KOPT-K1 (cell line): ENCODE data around the gene CYFIP2.

Source experiments
- H3K27ac ChIP-seq: fragments of 200-600 bp; sonication (generic); 2 replicates; pipeline ENCODE4 v1.5.1; 2016; ENCODE audit warnings: antibody characterized with exemption, mild to moderate bottlenecking, low read depth, low read length; ENCODE audit not compliant: poor library complexity, severe bottlenecking
- H3K36me3 ChIP-seq: fragments of 200-600 bp; sonication (generic); 2 replicates; pipeline ENCODE4 v1.5.1; 2017; ENCODE audit warnings: antibody characterized with exemption, mild to moderate bottlenecking, low read length, moderate library complexity; ENCODE audit not compliant: insufficient read depth
- H3K9me3 ChIP-seq: fragments of 200-600 bp; sonication (generic); 2 replicates; pipeline ENCODE4 v1.5.1; 2017; ENCODE audit warnings: antibody characterized with exemption, low read length, mild to moderate bottlenecking; ENCODE audit not compliant: insufficient read depth, poor library complexity, severe bottlenecking

Gene CYFIP2

GRCh38 chr5:157289164-157289819, 23.4 kb downstream of the CYFIP2 start:
- no peaks in the 10 kb centered on the region for H3K9me3 ChIP-seq
- H3K27ac ChIP-seq, result no peak overlapping the region
- H3K36me3 ChIP-seq, result peaks cover 95% of the 10 kb centered on the region

- H3K27ac ChIP-seq, result no peak overlapping the region
- peaks cover 96% of the 10 kb centered on the region for H3K36me3 ChIP-seq
- H3K9me3 ChIP-seq, result no peaks in the 10 kb centered on the region
These were observed 24.4 kb downstream of the CYFIP2 start for GRCh38 chr5:157290156-157290980.

GRCh38 chr5:157290981-157291711, 25.2 kb downstream of the CYFIP2 start:
- Histone ChIP-seq H3K27ac (no peak overlapping the region), H3K36me3 (peaks cover 98% of the 10 kb centered on the region), H3K9me3 (no peaks in the 10 kb centered on the region)

GRCh38 chr5:157292599-157292998, 26.7 kb downstream of the CYFIP2 start:
- H3K36me3 ChIP-seq, result peaks cover 100% of the 10 kb centered on the region

GRCh38 chr5:157294407-157295091, 28.6 kb downstream of the CYFIP2 start:
- peaks cover 100% of the 10 kb centered on the region for H3K36me3 ChIP-seq
- H3K27ac ChIP-seq, result no peak overlapping the region
- H3K9me3 ChIP-seq, result no peaks in the 10 kb centered on the region

More at GRCh38 chr5:157292599-157292998, 26.7 kb downstream of the CYFIP2 start:
- Histone ChIP-seq H3K9me3 (no peaks in the 10 kb centered on the region), H3K27ac (no peak overlapping the region)

GRCh38 chr5:157295247-157295646, 29.3 kb downstream of the CYFIP2 start:
- Histone ChIP-seq H3K36me3 (peaks cover 100% of the 10 kb centered on the region), H3K27ac (no peak overlapping the region), H3K9me3 (no peaks in the 10 kb centered on the region)

- Histone ChIP-seq H3K36me3 (peaks cover 100% of the 10 kb centered on the region), H3K27ac (no peak overlapping the region), H3K9me3 (no peaks in the 10 kb centered on the region)
These were observed 34.6 kb downstream of the CYFIP2 start for GRCh38 chr5:157300564-157300963.

- H3K27ac ChIP-seq, result no peak overlapping the region
- peaks cover 100% of the 10 kb centered on the region for H3K36me3 ChIP-seq
- H3K9me3 ChIP-seq, result peaks cover 2% of the 10 kb centered on the region
These were observed 35.1 kb downstream of the CYFIP2 start for GRCh38 chr5:157301066-157301465.

- Histone ChIP-seq H3K27ac (peak overlapping the region; percentile 54), H3K9me3 (peaks cover 7% of the 10 kb centered on the region), H3K36me3 (peaks cover 100% of the 10 kb centered on the region)
These were observed 37.1 kb downstream of the CYFIP2 start for GRCh38 chr5:157303023-157303422.

- H3K36me3 ChIP-seq, result peaks cover 100% of the 10 kb centered on the region
- peak overlapping the region; percentile 54 for H3K27ac ChIP-seq
- H3K9me3 ChIP-seq, result peaks cover 7% of the 10 kb centered on the region
These were observed 37.9 kb downstream of the CYFIP2 start for GRCh38 chr5:157303667-157304327.

GRCh38 chr5:157306081-157306480, 40.2 kb downstream of the CYFIP2 start:
- H3K9me3 ChIP-seq, result peaks cover 7% of the 10 kb centered on the region
- peak overlapping the region; percentile 47 for H3K27ac ChIP-seq
- peaks cover 100% of the 10 kb centered on the region for H3K36me3 ChIP-seq

- Histone ChIP-seq H3K9me3 (peaks cover 7% of the 10 kb centered on the region), H3K36me3 (peaks cover 100% of the 10 kb centered on the region), H3K27ac (peak overlapping the region; percentile 47)
These were observed 41.0 kb downstream of the CYFIP2 start for GRCh38 chr5:157306692-157307471.

- peaks cover 99% of the 10 kb centered on the region for H3K36me3 ChIP-seq
- H3K27ac ChIP-seq, result peak overlapping the region; percentile 27
These were observed 43.0 kb downstream of the CYFIP2 start for GRCh38 chr5:157308836-157309465.

More at GRCh38 chr5:157308836-157309465, 43.0 kb downstream of the CYFIP2 start:
- peaks cover 7% of the 10 kb centered on the region for H3K9me3 ChIP-seq
